B cell (primary cell): ENCODE measurements around the gene NKX2-3. TPM values are rescaled to one million over a fixed set of nuclear protein-coding genes. Genes with fewer than 3 reads are reported as not detected.

Experiments used
- ATAC-seq: fragments of 200-7000 bp; cut with Tn5 transposase; one replicate; pipeline ENCODE4 v1.10.0; 2021; ENCODE audit warnings: low read depth, mild to moderate bottlenecking, moderate number of reproducible peaks, moderate library complexity
- CTCF ChIA-PET: fragments of 350-600 bp; sonication (Branson Sonifier 250); formaldehyde crosslinking; loops from one replicate; lab custom pipeline; 2021; ENCODE audit warnings: antibody characterized with exemption, inconsistent platforms; lab: Charles Lee
- POLR2A ChIA-PET: fragments of 350-600 bp; sonication (Branson Sonifier 250); formaldehyde crosslinking; loops from one replicate; lab custom pipeline; 2021; ENCODE audit warnings: antibody characterized with exemption; lab: Charles Lee
- DNase-seq: peaks from one replicate; pipeline ENCODE4 v3.0.0; 2013
- H2AFZ ChIP-seq: 2 replicates; pipeline ENCODE4 v1.6.1; 2012; ENCODE audit warnings: mild to moderate bottlenecking, low read depth, low read length; ENCODE audit not compliant: insufficient read depth, poor library complexity, severe bottlenecking
- H3K27ac ChIP-seq, 2 donors: 1 replicate in 1 of 2; 2 replicates in 1 of 2; pipeline ENCODE4 v1.5.1; 2012 to 2013; ENCODE audit warnings: low read length in 2 of 2, mild to moderate bottlenecking in 2 of 2, moderate library complexity in 1 of 2
- H3K27me3 ChIP-seq, 4 experiments: fragments of 200-600 bp in 1 of 4; sonication (generic) in 1 of 4; replicated peaks in 1 of 4; 1 replicate in 2 of 4; 2 replicates in 2 of 4; pipeline versions ENCODE4 v1.6.1 to v1.7.0; 2013 to 2016; ENCODE audit warnings: low read length in 3 of 4, mild to moderate bottlenecking in 2 of 4, mixed read lengths in 1 of 4, moderate library complexity in 1 of 4; ENCODE audit not compliant: insufficient read depth in 4 of 4, control insufficient read depth in 3 of 4; ENCODE audit errors: control extremely low read depth in 1 of 4
- H3K36me3 ChIP-seq, 2 experiments: replicated peaks in 1 of 2; 1 replicate in 1 of 2; 2 replicates in 1 of 2; pipeline versions ENCODE4 v1.6.1 to v1.7.1; 2013; ENCODE audit warnings: low read length in 1 of 2; ENCODE audit not compliant: insufficient read depth in 2 of 2, control insufficient read depth in 1 of 2; ENCODE audit errors: control extremely low read depth in 1 of 2, extremely low read depth in 1 of 2
- H3K4me1 ChIP-seq, 2 donors: fragments of 200-600 bp in 1 of 2; sonication (generic) in 1 of 2; 1 replicate in 1 of 2; 2 replicates in 1 of 2; pipeline versions ENCODE4 v1.5.1 to v1.6.1; 2013 to 2017; ENCODE audit warnings: low read length in 2 of 2; ENCODE audit not compliant: control insufficient read depth in 2 of 2, insufficient read depth in 2 of 2
- H3K4me2 ChIP-seq: replicated peaks from 2 replicates; pipeline ENCODE3; 2012; ENCODE audit warnings: mild to moderate bottlenecking, low read depth, low read length; ENCODE audit not compliant: poor library complexity, severe bottlenecking
- H3K4me3 ChIP-seq, 5 experiments: fragments of 200-600 bp in 1 of 5; sonication (generic) in 1 of 5; 1 replicate in 3 of 5; 2 replicates in 2 of 5; pipeline versions ENCODE4 v1.5.1 to v1.7.0; 2011 to 2016; ENCODE audit warnings: low read length in 4 of 5, mild to moderate bottlenecking in 4 of 5, low read depth in 2 of 5, control low read depth in 1 of 5, moderate library complexity in 1 of 5; ENCODE audit not compliant: insufficient read depth in 1 of 5; ENCODE audit errors: control extremely low read depth in 1 of 5, extremely low read depth in 1 of 5
- H3K79me2 ChIP-seq: fragments of 200-600 bp; sonication (generic); one replicate; pipeline ENCODE4 v1.6.0; 2016; ENCODE audit warnings: low read length; ENCODE audit not compliant: control insufficient read depth, insufficient read depth
- H3K9ac ChIP-seq: fragments of 200-600 bp; sonication (generic); 2 replicates; pipeline ENCODE4 v1.6.1; 2017; ENCODE audit warnings: mild to moderate bottlenecking, low read length, moderate library complexity
- H3K9me3 ChIP-seq, 3 donors: one replicate each; pipeline versions ENCODE4 v1.6.1 to v1.7.1; 2013; ENCODE audit warnings: low read length in 2 of 3; ENCODE audit not compliant: control insufficient read depth in 2 of 3, insufficient read depth in 1 of 3; ENCODE audit errors: control extremely low read depth in 1 of 3
- H4K20me1 ChIP-seq: 2 replicates; pipeline ENCODE4 v1.6.0; 2012; ENCODE audit warnings: mild to moderate bottlenecking, low read length; ENCODE audit not compliant: insufficient read depth, control insufficient read depth, poor library complexity, severe bottlenecking
- H3K27ac Mint-ChIP-seq: one replicate; pipeline ENCODE4 v1.8.0; 2021; ENCODE audit warnings: mixed read lengths
- H3K27me3 Mint-ChIP-seq: one replicate; pipeline ENCODE4 v1.8.0; 2021; ENCODE audit warnings: mixed read lengths
- H3K4me1 Mint-ChIP-seq: one replicate; pipeline ENCODE4 v1.8.0; 2021; ENCODE audit warnings: mixed read lengths
- H3K4me3 Mint-ChIP-seq: one replicate; pipeline ENCODE4 v1.8.0; 2021; ENCODE audit warnings: mixed read lengths
- H3K9me3 Mint-ChIP-seq: one replicate; pipeline ENCODE4 v1.8.0; 2022; ENCODE audit warnings: mixed read lengths; ENCODE audit not compliant: insufficient read depth
- EZH2 ChIP-seq: IDR thresholded peaks from 2 replicates; pipeline ENCODE4 v1.6.1; 2012; ENCODE audit warnings: borderline replicate concordance, low read depth, mild to moderate bottlenecking, moderate library complexity, low read length; ENCODE audit not compliant: insufficient read depth, poor library complexity, severe bottlenecking
- WGBS: methylation state at CpG from one replicate; pipeline ENCODE4 v1.1.5; 2013; ENCODE audit warnings: missing lambda C conversion rate; ENCODE audit not compliant: insufficient coverage; 5-methylcytosine and 5-hydroxymethylcytosine counted together
- intact Hi-C: fragments of 100-400 bp; cut with micrococcal nuclease; formaldehyde crosslinking; loops from one replicate; pipeline ENCODE4 v1.10.0; 2022
- polyA plus RNA-seq: library from polyadenylated mRNA; depleted of rRNA; stranded (reverse); fragments of >200 nt; gene quantifications from 2 replicates; pipeline ENCODE4 v1.2.3, GENCODE V29; 2012
- total RNA-seq, 2 donors: library from RNA; stranded (reverse); fragments of 120-200 nt in 1 of 2; gene quantifications; 1 replicate in 1 of 2; 2 replicates in 1 of 2; pipeline versions ENCODE4 v1.2.3 to v1.2.4, GENCODE V29; 2013 to 2022
- TF ChIP-seq, protein P1 (sequence below): fragments of 200-600 bp; IDR thresholded peaks from one replicate; pipeline ENCODE4 v1.8.0; 2022; ENCODE audit warnings: antibody characterized with exemption, mild to moderate bottlenecking

Gene NKX2-3
- total and polyA plus RNA-seq, 2 donors (not counting 1 experiment from before 2014, with no cell fraction given) = not detected

DNA sequence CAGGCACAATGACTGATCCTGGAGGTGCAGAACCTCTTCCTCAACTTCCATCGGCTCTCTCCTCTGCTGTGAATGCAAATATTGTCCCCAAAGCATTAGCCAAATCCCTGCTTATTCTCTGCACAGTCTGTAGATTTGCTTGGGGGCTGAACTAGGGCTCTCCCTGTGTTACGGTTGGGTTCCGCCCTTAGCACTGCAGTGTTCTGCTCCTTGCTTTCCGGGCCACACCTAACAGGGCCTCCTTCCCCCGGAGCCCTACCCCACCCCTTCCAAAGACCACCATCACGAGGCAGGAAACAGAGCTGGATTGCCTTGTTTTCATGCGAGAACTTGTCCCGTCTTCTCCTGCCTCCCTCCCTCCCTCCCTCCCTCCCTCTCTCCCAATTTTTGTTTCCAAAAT, 50.9 kb downstream of the NKX2-3 start:
- no peak overlapping the region for H2AFZ ChIP-seq
- intact Hi-C loops = no loop called here
- Mint-ChIP-seq H3K27ac (no peak overlapping the region), H3K27me3 (peaks cover 3% of the 10 kb centered on the region), H3K4me3 (no peak overlapping the region), H3K4me1 (no peaks in the 10 kb centered on the region), H3K9me3 (no peaks in the 10 kb centered on the region)
- no peak for TF ChIP-seq EZH2
- TF ChIP-seq, protein P1, sequence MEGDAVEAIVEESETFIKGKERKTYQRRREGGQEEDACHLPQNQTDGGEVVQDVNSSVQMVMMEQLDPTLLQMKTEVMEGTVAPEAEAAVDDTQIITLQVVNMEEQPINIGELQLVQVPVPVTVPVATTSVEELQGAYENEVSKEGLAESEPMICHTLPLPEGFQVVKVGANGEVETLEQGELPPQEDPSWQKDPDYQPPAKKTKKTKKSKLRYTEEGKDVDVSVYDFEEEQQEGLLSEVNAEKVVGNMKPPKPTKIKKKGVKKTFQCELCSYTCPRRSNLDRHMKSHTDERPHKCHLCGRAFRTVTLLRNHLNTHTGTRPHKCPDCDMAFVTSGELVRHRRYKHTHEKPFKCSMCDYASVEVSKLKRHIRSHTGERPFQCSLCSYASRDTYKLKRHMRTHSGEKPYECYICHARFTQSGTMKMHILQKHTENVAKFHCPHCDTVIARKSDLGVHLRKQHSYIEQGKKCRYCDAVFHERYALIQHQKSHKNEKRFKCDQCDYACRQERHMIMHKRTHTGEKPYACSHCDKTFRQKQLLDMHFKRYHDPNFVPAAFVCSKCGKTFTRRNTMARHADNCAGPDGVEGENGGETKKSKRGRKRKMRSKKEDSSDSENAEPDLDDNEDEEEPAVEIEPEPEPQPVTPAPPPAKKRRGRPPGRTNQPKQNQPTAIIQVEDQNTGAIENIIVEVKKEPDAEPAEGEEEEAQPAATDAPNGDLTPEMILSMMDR = no peak
- H3K79me2 ChIP-seq = no peaks in the 10 kb centered on the region
- H3K36me3 ChIP-seq = no peaks in the 10 kb centered on the region
- H3K27ac ChIP-seq = no peak overlapping the region
- H3K4me1 ChIP-seq = no peaks in the 10 kb centered on the region
- H3K27me3 ChIP-seq = peaks cover 0 to 2% (median 0%) of the 10 kb centered on the region in 4 experiments
- no peaks in the 10 kb centered on the region for H3K9me3 ChIP-seq
- ChIA-PET CTCF (interaction anchor here (1.4 kb wide), 1 partner anchor 21 kb away, joined by 3 read pairs; no protein-coding TSS in a partner anchor), POLR2A (no interaction called here)
- H4K20me1 ChIP-seq = no peaks in the 10 kb centered on the region
- no peak overlapping the region for H3K4me3 ChIP-seq
- DNase-seq = no peak
- H3K9ac ChIP-seq = no peak overlapping the region
- 72% methylated on average over 6 of the region's 8 CpGs for WGBS
- ATAC-seq = no peak
- no peak overlapping the region for H3K4me2 ChIP-seq

Other genes with a start within 250 kb of the NKX2-3 start
- gene CNNM1, start 203.6 kb upstream of the NKX2-3 start, total RNA-seq = not detected in 2 replicates
- not detected in 2 replicates for gene CNNM1, start 203.6 kb upstream of the NKX2-3 start, polyA plus RNA-seq
- gene GOT1, start 102.3 kb upstream of the NKX2-3 start, total RNA-seq = 13.8 and 14.9 TPM in 2 replicates
- 5.8 and 5.9 TPM in 2 replicates for gene GOT1, start 102.3 kb upstream of the NKX2-3 start, polyA plus RNA-seq
- 96.4 and 106 TPM in 2 replicates for gene SLC25A28, start 87.5 kb downstream of the NKX2-3 start, total RNA-seq
- gene SLC25A28, start 87.5 kb downstream of the NKX2-3 start, polyA plus RNA-seq = 210 and 224 TPM in 2 replicates
- gene ENTPD7, start 126.6 kb downstream of the NKX2-3 start, total RNA-seq = 6.0 and 6.2 TPM in 2 replicates
- 0.74 and 0.75 TPM in 2 replicates for gene ENTPD7, start 126.6 kb downstream of the NKX2-3 start, polyA plus RNA-seq
- 39.5 and 47.4 TPM in 2 replicates for gene COX15, start 199.2 kb downstream of the NKX2-3 start, total RNA-seq
- 13.9 and 18.3 TPM in 2 replicates for gene COX15, start 199.2 kb downstream of the NKX2-3 start, polyA plus RNA-seq
- 32.0 and 33.3 TPM in 2 replicates for gene CUTC, start 199.3 kb downstream of the NKX2-3 start, total RNA-seq
- gene CUTC, start 199.3 kb downstream of the NKX2-3 start, polyA plus RNA-seq = 22.8 and 37.9 TPM in 2 replicates
- gene ABCC2, start 249.7 kb downstream of the NKX2-3 start, total RNA-seq = 6.1 and 7.0 TPM in 2 replicates
- gene ABCC2, start 249.7 kb downstream of the NKX2-3 start, polyA plus RNA-seq = 4.2 and 6.9 TPM in 2 replicates